HAP-1 (cell line): ENCODE data around the gene SLC35A2.
A peak's percentile ranks its signal among the peaks of the same experiment; 100 is the strongest.

Experiments used
- DNase-seq, 2 experiments: peaks; one replicate each; pipeline ENCODE4 v3.0.0-alpha.2; 2016 to 2020; ENCODE audit warnings: low spot score in 2 of 2
- H3K27me3 ChIP-seq: fragments of 250-450 bp; sonication (Bioruptor Pico); 2 replicates; pipeline ENCODE4 v1.5.1; 2020; ENCODE audit warnings: low read depth, mild to moderate bottlenecking, moderate library complexity
- H3K36me3 ChIP-seq: fragments of 250-450 bp; sonication (Bioruptor Pico); replicated peaks from 2 replicates; pipeline ENCODE4 v1.5.1; 2020; ENCODE audit warnings: mild to moderate bottlenecking
- H3K4me1 ChIP-seq: fragments of 250-450 bp; sonication (Bioruptor Pico); 2 replicates; pipeline ENCODE4 v1.5.1; 2020; ENCODE audit warnings: mild to moderate bottlenecking
- H3K4me3 ChIP-seq: fragments of 250-450 bp; sonication (Bioruptor Pico); 2 replicates; pipeline ENCODE4 v1.5.1; 2020; ENCODE audit warnings: mild to moderate bottlenecking, moderate library complexity
- H3K9me3 ChIP-seq: fragments of 250-450 bp; sonication (Bioruptor Pico); 2 replicates; pipeline ENCODE4 v1.5.1; 2020; ENCODE audit warnings: mild to moderate bottlenecking, moderate library complexity
- in situ Hi-C: fragments of 300-500 bp; cut with MboI; formaldehyde crosslinking; loops from 3 replicates; pipeline ENCODE4 v1.14.3; 2020; ENCODE audit warnings: low sequenced_read_pairs, inconsistent platforms, mixed read lengths

SLC35A2 gene

DNA sequence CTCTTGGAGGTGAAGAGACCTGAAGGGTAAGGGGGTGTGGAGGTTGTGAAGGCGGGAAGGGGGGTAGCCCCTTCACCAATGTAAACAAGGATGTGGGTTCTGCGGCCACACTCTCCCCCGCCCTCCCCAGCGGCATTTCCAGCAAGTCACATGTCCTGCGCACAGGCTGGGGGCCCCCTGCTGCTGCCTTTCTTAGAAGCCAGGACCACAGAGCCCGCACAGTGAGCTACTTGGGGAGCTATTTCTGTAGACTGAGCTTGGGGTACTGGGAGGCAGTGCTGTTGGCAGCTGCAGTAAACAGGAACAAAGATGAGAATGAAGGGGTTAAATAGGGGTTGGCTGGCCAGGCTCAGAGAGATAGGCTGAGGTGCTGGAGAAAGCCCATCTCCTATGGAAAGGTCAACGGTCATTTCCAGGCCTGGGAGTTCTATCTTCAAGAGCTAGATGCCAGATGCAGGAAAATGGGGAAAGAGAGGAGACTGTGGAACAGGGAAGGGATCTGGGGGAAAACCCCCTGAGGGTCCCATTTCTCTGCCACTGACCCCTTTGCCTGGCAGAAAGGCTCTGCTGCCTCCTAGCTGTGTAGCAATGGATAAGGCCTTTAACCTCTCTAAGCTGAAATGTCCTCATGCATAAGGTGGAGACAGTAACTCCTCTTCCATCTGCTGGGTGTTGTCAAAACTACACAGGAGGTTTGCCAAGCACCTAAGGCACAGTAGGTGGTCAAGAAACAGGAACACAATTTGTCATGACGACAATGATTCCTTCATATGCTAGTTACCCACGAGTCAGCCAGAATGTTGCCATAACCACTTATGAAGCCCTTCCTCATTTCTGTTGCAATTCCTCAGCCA is 25.8 kb upstream of the SLC35A2 start:
- Histone ChIP-seq H3K27me3 (no peaks in the 10 kb centered on the region), H3K9me3 (no peaks in the 10 kb centered on the region), H3K36me3 (peaks cover 63% of the 10 kb centered on the region), H3K4me1 (no peaks in the 10 kb centered on the region), H3K4me3 (no peak overlapping the region)
- DNase-seq = no peak
- in situ Hi-C loops = no loop called here

DNA sequence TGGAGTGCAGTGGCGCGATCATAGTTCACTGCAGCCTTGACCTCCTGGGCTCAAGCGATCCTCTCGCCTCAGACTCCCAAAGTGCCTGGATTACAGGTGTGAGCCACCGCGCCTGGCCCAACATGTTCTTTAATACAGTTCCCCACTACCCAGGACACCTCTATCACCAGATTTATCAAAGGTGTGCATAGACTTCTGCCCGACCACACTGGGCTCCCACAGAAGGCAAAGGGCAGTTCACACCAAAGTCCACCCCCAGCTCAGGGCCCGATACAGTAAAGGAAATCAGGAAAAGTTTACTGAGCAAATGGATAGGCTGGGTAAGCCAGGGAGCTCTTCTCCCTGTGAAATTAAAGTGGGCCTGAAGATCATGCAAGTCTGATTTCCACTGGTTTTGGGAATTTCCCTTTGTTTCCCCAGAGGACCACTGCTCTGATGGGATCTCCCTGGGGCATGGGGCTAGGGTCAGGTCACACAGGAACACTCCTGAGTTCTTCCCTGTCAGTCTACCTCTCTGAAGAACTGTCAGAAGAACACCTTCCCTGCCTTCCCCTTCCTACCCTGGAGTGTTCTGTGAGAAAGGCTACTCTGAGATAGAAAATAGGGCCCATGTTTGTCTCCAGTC is 25.1 kb upstream of the SLC35A2 start:
- Histone ChIP-seq H3K4me3 (no peak overlapping the region), H3K4me1 (no peaks in the 10 kb centered on the region), H3K36me3 (peaks cover 60% of the 10 kb centered on the region), H3K27me3 (no peaks in the 10 kb centered on the region), H3K9me3 (no peaks in the 10 kb centered on the region)
- no peak for DNase-seq
- in situ Hi-C loops = no loop called here

DNA sequence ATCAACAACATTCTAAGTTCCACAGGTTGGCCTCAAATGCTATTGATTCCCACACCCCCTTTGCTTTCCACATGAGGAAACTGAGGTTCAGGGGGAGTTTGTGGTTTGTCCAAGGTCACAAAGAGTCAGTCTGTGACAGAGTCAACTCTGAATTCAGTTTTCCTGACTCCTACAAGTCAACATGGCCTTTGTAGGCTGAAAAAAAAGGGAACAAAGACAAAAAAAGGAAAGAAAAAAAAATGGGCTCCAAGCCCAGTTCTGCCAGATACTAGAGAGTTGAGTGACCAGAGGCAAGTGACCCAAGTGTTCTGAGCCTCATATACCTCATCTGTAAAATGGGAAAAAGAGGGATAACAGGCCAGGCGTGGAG is 23.8 kb upstream of the SLC35A2 start:
- Histone ChIP-seq H3K4me1 (no peaks in the 10 kb centered on the region), H3K36me3 (peaks cover 53% of the 10 kb centered on the region), H3K27me3 (no peaks in the 10 kb centered on the region), H3K9me3 (no peaks in the 10 kb centered on the region), H3K4me3 (no peak overlapping the region)
- no peak for DNase-seq
- in situ Hi-C loops = no loop called here

DNA sequence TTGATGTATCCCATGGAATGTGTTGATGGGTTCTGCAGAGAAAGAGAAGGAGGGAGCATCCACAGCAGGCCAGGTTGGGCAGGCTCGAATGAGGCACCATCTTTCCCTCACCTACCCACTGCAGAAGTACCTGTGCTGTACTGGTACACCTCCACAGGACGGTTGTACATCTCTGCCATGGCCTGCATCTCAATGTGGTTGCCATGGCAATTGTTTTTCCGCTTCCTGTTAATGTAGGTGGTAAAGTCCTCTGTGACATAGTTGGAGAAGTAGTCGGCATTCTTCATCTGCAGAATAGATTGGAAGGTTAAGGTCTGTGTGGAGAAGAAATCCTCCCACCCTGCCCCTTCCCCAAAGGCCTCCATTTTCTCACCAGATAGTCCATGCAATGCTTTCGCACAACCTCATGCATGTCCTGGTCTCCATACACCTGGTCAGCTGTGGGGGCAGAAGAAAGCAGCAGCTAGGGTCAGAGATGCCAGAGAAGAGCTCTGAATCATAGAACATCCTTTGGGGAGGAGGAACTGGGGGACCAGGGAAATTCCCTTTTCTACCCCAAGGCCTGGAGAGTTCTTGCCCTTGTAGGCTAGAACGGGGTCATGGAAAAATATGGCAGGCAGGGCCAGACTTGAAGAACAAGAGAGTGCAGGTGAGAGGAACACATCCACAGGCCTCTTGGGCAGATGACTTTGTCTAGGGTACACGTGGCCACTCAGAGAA is 23.3 kb upstream of the SLC35A2 start:
- peaks cover 53% of the 10 kb centered on the region for H3K36me3 ChIP-seq
- no peaks in the 10 kb centered on the region for H3K4me1 ChIP-seq
- H3K27me3 ChIP-seq = no peaks in the 10 kb centered on the region
- no peak for DNase-seq
- H3K4me3 ChIP-seq = no peak overlapping the region
- in situ Hi-C loops = no loop called here
- H3K9me3 ChIP-seq = no peaks in the 10 kb centered on the region

DNA sequence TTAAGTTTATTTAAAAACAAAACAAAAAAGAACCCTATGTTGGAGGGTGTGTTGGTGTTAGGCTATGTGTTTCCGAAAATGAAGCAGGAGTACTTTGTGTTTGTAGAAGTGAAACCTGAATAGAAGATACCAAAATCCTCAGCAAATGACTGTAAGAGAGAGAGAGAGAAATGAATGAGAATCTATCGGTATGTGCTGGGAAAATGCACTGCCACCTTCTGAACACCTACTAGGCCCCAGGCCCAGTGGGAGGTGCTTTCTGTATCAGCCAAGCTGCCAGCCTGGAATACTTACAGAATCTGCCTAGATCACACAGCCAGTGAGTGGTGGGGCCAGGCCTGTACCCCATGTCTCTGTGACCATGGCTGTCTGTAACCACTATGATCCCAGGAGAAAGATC is 22.3 kb upstream of the SLC35A2 start:
- no peak for DNase-seq
- H3K9me3 ChIP-seq = no peaks in the 10 kb centered on the region
- in situ Hi-C loops = no loop called here
- H3K36me3 ChIP-seq = peaks cover 55% of the 10 kb centered on the region
- no peak overlapping the region for H3K4me3 ChIP-seq
- H3K4me1 ChIP-seq = 0 out of 2 replicates have a peak, but pooled peaks cover 4% of the 10 kb centered on the region
- H3K27me3 ChIP-seq = no peaks in the 10 kb centered on the region

DNA sequence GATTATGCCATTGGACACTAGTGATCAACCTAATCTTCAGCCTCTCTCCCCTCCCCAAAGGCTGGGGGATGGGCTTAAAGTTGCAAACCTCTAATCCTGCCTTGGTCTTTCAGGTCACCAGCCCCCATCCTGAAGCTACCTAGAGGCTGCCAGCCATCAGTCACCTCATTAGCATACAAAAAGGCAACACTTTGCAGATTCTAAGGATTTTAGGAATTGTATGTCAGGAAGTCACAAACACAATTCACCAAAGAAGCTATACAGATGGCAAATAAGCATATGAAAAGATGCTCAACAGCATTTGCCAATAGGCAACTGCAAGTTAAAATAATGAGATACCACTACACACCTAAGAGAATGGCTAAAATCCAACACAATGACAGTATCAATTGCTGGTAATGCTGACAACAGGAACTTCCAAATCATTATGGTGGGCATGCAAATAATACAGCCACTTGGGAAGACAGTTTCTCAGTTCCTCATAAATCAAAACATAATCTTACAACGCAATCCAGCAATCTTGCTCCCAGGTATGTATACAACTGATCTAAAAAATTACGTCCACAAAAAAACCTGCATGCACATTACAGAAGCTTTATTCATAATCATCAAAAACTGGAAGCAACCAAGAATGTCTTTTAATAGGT is 16.4 kb upstream of the SLC35A2 start:
- in situ Hi-C loops = no loop called here
- peak; percentile 83 to 95 for DNase-seq
- Histone ChIP-seq H3K36me3 (peaks cover 51% of the 10 kb centered on the region), H3K4me1 (peaks cover 20% of the 10 kb centered on the region), H3K4me3 (no peak overlapping the region), H3K9me3 (no peaks in the 10 kb centered on the region), H3K27me3 (no peaks in the 10 kb centered on the region)

DNA sequence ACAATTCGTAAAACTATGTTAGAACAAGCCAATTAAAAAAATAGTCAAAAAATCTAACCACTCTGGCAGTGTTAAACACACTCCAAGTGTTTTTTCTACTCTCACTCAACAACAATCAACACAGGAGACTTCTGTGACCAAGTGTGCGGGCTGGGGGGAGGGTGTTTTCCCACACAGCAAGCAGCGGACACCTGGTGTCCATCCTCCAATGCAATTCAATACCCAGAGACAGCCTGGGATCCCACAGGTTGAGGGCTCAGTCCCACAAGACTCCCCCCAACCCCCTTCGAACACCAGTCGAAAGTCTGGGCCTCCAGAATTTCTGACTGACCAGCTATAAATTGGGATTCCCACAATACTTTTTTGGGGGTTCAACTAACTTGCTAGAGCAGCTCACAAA is 15.7 kb upstream of the SLC35A2 start:
- in situ Hi-C loops = no loop called here
- peaks cover 52% of the 10 kb centered on the region for H3K36me3 ChIP-seq
- no peaks in the 10 kb centered on the region for H3K9me3 ChIP-seq
- peaks cover 20% of the 10 kb centered on the region for H3K4me1 ChIP-seq
- H3K27me3 ChIP-seq = no peaks in the 10 kb centered on the region
- DNase-seq = no peak
- H3K4me3 ChIP-seq = no peak overlapping the region

DNA sequence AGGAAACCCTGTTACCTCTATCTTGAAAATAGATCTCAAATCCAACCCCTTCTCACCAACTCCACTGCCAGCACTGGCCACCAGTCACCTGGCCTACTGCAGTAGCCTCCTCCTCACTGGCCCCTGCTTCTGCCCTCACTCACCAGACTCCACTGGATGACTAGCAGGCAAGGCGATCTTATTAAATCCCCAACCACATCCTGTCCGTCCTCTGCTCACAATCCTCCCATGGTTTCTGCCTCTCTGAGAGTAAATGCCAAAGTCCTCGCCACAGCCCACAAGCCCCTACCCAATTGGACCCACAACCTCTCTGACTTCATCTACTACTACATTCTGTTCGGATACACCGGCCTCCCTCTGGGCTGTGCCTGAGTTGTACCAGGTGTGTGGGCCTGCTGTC is 12.8 kb upstream of the SLC35A2 start:
- Histone ChIP-seq H3K9me3 (no peaks in the 10 kb centered on the region), H3K36me3 (peaks cover 39% of the 10 kb centered on the region), H3K4me3 (no peak overlapping the region), H3K27me3 (no peaks in the 10 kb centered on the region), H3K4me1 (peaks cover 26% of the 10 kb centered on the region)
- DNase-seq = no peak
- in situ Hi-C loops = no loop called here

DNA sequence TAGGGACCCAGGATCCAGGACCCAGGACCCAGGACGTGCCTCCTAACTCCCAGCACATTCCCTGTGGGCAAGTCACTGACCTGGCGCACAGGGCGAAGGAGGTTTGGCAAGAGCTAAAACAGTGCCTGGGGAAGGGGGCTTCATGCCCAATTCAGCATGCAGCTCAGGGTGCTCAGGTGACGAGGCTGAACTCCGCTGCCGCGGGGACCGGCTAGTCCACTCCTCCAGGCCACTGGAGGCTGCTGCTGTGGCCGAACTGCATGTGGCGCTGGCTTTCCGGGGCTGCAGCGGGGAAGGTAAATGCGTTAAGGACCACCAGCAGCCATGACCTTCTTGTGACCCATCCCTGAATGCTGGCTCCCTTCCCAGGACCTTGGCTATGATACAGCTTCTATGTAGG is 12.3 kb upstream of the SLC35A2 start:
- Histone ChIP-seq H3K9me3 (no peaks in the 10 kb centered on the region), H3K4me1 (peaks cover 24% of the 10 kb centered on the region), H3K36me3 (peaks cover 38% of the 10 kb centered on the region), H3K4me3 (no peak overlapping the region), H3K27me3 (no peaks in the 10 kb centered on the region)
- DNase-seq = no peak
- in situ Hi-C loops = no loop called here

DNA sequence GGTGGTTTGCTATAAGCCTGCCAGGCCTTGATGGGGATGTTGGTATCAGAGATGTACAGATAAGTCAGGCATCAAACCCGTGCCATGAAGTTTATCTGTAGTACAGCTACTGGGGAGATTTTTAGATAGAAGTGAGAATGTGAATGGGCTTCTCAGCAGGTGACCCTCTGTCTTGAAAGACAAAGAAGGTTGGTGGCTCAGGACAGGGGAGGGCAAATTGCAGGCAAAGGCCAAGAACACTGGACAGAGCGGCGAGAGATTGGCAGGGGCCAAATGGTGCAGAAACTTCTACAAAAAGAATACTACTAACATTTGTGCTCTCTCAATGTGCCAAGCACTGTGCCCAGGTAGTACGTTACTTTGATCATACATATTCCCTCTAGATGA is 9.3 kb upstream of the SLC35A2 start:
- H3K4me3 ChIP-seq = no peak overlapping the region
- no peaks in the 10 kb centered on the region for H3K9me3 ChIP-seq
- in situ Hi-C loops = no loop called here
- DNase-seq = no peak
- H3K4me1 ChIP-seq = peaks cover 16% of the 10 kb centered on the region
- H3K36me3 ChIP-seq = peaks cover 37% of the 10 kb centered on the region
- H3K27me3 ChIP-seq = no peaks in the 10 kb centered on the region

DNA sequence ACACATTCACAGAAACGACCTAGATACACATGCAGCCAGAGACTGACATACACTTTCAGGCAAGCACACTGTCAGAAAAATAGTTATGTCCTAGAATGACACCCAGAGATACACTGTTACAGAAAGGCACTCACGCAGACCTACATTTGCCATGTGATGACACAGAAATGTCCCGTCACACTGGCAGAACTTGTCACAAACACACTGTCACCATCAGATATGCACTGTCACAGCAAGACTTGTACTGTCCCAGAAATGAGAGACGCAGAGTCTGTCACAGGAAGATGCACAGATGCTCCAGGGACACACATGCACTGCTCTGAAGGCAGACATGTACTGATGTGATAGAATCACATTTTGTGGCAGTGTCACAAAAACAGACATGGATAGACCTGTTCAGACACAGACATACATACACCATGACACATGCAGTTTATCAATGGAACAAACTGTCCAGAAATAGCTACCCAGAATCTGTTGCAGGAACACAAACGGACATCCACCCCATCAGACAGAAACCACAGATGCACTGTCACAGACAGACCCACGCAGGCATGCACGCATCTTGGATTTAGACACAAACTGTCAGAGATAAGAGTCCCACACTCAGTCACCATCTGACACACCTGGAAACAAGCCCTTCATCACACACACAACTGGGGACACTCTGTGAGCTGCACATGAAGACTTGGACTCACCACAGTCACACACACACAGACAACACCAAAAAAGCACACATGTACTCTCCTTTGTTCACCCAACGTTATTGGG is 8.7 kb upstream of the SLC35A2 start:
- H3K4me1 ChIP-seq = peaks cover 16% of the 10 kb centered on the region
- H3K4me3 ChIP-seq = no peak overlapping the region
- in situ Hi-C loops = no loop called here
- no peaks in the 10 kb centered on the region for H3K9me3 ChIP-seq
- peaks cover 38% of the 10 kb centered on the region for H3K36me3 ChIP-seq
- no peaks in the 10 kb centered on the region for H3K27me3 ChIP-seq
- no peak for DNase-seq

DNA sequence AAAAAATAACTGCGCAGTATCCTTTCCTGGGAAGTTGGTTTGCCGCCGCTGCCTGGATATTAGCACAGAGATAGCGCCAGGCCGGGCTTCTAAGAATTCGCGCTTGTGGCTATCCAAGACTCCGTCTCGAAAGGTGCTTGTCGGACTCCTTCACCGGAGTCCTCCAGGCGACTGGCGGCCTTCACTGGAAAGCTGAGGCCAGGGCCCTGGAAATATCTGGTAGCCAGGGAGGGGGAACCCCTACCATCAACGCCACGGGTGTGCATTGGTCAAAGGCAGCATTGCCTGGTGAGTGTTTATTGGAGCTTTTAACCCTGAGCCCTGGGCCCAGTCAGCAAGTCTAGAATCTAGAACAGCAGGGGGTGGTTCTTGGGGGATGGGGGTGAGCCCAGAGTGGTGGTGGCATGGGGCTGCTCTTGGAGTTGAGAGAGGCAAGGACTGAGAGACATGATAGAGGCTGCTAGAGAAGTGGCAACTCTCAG is 8.0 kb upstream of the SLC35A2 start:
- peaks cover 16% of the 10 kb centered on the region for H3K4me1 ChIP-seq
- peaks cover 41% of the 10 kb centered on the region for H3K36me3 ChIP-seq
- in situ Hi-C loops = no loop called here
- peak in 1 of 2 experiments; percentile 4 for DNase-seq
- no peaks in the 10 kb centered on the region for H3K27me3 ChIP-seq
- H3K4me3 ChIP-seq = peak overlapping the region; percentile 73
- H3K9me3 ChIP-seq = no peaks in the 10 kb centered on the region
